ENCODE results near the gene IGFBP6.
"Not testable (repeated sequence)": the region's sequence is repeated elsewhere in the genome, so short reads cannot be mapped to it uniquely, and the experiment has no call there.

The IGFBP6 gene

GRCh38 chr12:53070877-53071492, 26.5 kb upstream of the IGFBP6 start:
- DNase-seq (ENCODE audit: low read depth in 2 of 2), result no peak

GRCh38 chr12:53071591-53072551, 25.6 kb upstream of the IGFBP6 start:
- DNase-seq (ENCODE audit: low read depth in 2 of 2), result no peak

- no peak for DNase-seq (ENCODE audit: low read depth in 2 of 2)
Observed at GRCh38 chr12:53073881-53074280, 23.6 kb upstream of the IGFBP6 start.

- no peak for DNase-seq (ENCODE audit: low read depth in 2 of 2)
Observed at GRCh38 chr12:53074283-53074998, 23.0 kb upstream of the IGFBP6 start.

GRCh38 chr12:53074999-53075370, 22.5 kb upstream of the IGFBP6 start:
- DNase-seq (ENCODE audit: low read depth in 2 of 2), result no peak

- no peak for DNase-seq (ENCODE audit: low read depth in 2 of 2)
Observed at GRCh38 chr12:53076461-53076860, 21.0 kb upstream of the IGFBP6 start.

- no peak for DNase-seq (ENCODE audit: low read depth in 2 of 2)
Observed at GRCh38 chr12:53077030-53077429, 20.4 kb upstream of the IGFBP6 start.

- no peak for DNase-seq (ENCODE audit: low read depth in 2 of 2)
Observed at GRCh38 chr12:53078425-53079225, 18.8 kb upstream of the IGFBP6 start.

- peak; percentile 87 to 90 for DNase-seq (ENCODE audit: low read depth in 2 of 2)
Observed at GRCh38 chr12:53079226-53080117, 18.0 kb upstream of the IGFBP6 start, which contains the start of gene SPRYD3. SPRYD3 (minus strand) TSS chr12:53079390; CDS start chr12:53079333, 57 bp downstream.

GRCh38 chr12:53082637-53083175, 14.8 kb upstream of the IGFBP6 start:
- DNase-seq (ENCODE audit: low read depth in 2 of 2), result no peak

GRCh38 chr12:53086361-53086760, 11.1 kb upstream of the IGFBP6 start:
- no peak for DNase-seq (ENCODE audit: low read depth in 2 of 2)

GRCh38 chr12:53090105-53090504, 7.4 kb upstream of the IGFBP6 start:
- no peak for DNase-seq (ENCODE audit: low read depth in 2 of 2)

GRCh38 chr12:53090554-53090953, 6.9 kb upstream of the IGFBP6 start:
- DNase-seq (ENCODE audit: low read depth in 2 of 2), result no peak

- no peak for DNase-seq (ENCODE audit: low read depth in 2 of 2)
Observed at GRCh38 chr12:53091756-53092155, 5.7 kb upstream of the IGFBP6 start.

- no peak for DNase-seq (ENCODE audit: low read depth in 2 of 2)
Observed at GRCh38 chr12:53093777-53094393, 3.6 kb upstream of the IGFBP6 start.

GRCh38 chr12:53094394-53094787, 3.1 kb upstream of the IGFBP6 start:
- no peak for DNase-seq (ENCODE audit: low read depth in 2 of 2)

GRCh38 chr12:53094796-53095595, 2.5 kb upstream of the IGFBP6 start:
- not testable (repeated sequence) for DNase-seq (ENCODE audit: low read depth in 2 of 2)

- not testable (repeated sequence) for DNase-seq (ENCODE audit: low read depth in 2 of 2)
Observed at GRCh38 chr12:53095596-53095895, 1.9 kb upstream of the IGFBP6 start.

- no peak for DNase-seq (ENCODE audit: low read depth in 2 of 2)
Observed at GRCh38 chr12:53096089-53096741, 1.3 kb upstream of the IGFBP6 start.

Measured in stimulated activated CD8-positive, alpha-beta memory T cell treated with anti-CD3 and anti-CD28 coated beads, Interleukin-15, amount 100 ng/mL, for 4 hours (primary cell).